ENCODE results near the gene VEGFC. TPM values are rescaled to one million over a fixed set of nuclear protein-coding genes. Genes with fewer than 3 reads are reported as not detected.

VEGFC gene
- 10 to 100 TPM; 17.4 to 20.8 (median 18.9) TPM for polyA plus RNA-seq (ENCODE audit: insufficient read length in 3 of 3)

- DNase-seq (ENCODE audit: low read depth in 3 of 3, low spot score in 2 of 3) = peak in 2 of 3 donors; percentile 19 to 24
Observed at GRCh38 chr4:176792326-176793059, at the start of gene VEGFC. TSS of gene VEGFC (minus strand) at chr4:176792922. CDS start at chr4:176792311, 611 bp downstream.

GRCh38 chr4:176841711-176842112 is 49.0 kb upstream of the VEGFC start:
- DNase-seq (ENCODE audit: low read depth in 3 of 3, low spot score in 2 of 3) = no peak

- DNase-seq (ENCODE audit: low read depth in 3 of 3, low spot score in 2 of 3) = no peak
Observed at GRCh38 chr4:176840166-176840565, 47.4 kb upstream of the VEGFC start.

DNA sequence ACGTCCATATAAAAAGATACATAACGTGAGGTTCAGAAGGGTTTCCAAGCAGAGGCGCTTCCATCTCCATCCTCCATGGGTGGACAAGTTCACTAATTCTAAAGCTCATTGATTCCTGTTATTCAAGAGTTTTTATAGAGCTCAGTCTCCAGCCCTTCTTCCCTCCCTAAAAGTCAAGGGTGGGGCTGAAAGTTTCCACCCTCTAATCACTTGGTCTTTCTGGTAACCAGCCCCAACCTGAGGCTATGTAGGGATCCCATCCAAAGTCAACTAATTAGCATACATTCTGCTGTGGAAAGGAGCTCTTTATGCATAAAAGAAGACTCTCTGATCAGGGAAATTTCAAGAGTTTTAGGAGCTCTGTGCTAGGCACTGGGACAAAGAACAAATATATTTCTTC is 46.9 kb upstream of the VEGFC start:
- DNase-seq (ENCODE audit: low read depth in 3 of 3, low spot score in 2 of 3) = no peak

GRCh38 chr4:176838601-176839433 is 46.1 kb upstream of the VEGFC start:
- no peak for DNase-seq (ENCODE audit: low read depth in 3 of 3, low spot score in 2 of 3)

- no peak for DNase-seq (ENCODE audit: low read depth in 3 of 3, low spot score in 2 of 3)
Observed at GRCh38 chr4:176837169-176837895, 44.6 kb upstream of the VEGFC start.

- no peak for DNase-seq (ENCODE audit: low read depth in 3 of 3, low spot score in 2 of 3)
Observed at GRCh38 chr4:176834531-176834930, 41.8 kb upstream of the VEGFC start.

GRCh38 chr4:176833400-176834175 is 40.9 kb upstream of the VEGFC start:
- DNase-seq (ENCODE audit: low read depth in 3 of 3, low spot score in 2 of 3) = no peak

DNA sequence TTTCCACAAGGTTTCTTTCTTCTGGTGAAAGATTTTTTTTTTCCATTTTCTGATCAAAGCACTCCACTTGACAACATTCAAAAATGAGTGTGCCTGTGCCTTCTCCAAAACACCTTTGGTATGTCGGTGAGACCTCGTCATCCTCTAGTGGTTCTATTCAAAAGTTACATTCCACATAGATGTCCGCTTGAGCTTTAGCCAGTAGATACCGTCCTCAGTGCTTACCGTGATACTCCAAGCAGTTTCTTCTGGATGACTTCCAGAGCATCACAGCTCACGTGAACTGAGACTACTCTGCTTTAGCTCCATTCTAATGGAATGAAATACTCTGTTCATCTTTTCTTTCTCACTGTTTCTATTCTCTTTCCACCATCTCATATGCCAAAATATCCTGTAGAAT is 38.2 kb upstream of the VEGFC start:
- DNase-seq (ENCODE audit: low read depth in 3 of 3, low spot score in 2 of 3) = no peak

GRCh38 chr4:176825586-176825985 is 32.9 kb upstream of the VEGFC start:
- DNase-seq (ENCODE audit: low read depth in 3 of 3, low spot score in 2 of 3) = no peak

- DNase-seq (ENCODE audit: low read depth in 3 of 3, low spot score in 2 of 3) = no peak
Observed at GRCh38 chr4:176824645-176825366, 32.1 kb upstream of the VEGFC start.

- no peak for DNase-seq (ENCODE audit: low read depth in 3 of 3, low spot score in 2 of 3)
Observed at GRCh38 chr4:176818531-176818930, 25.8 kb upstream of the VEGFC start.

DNA sequence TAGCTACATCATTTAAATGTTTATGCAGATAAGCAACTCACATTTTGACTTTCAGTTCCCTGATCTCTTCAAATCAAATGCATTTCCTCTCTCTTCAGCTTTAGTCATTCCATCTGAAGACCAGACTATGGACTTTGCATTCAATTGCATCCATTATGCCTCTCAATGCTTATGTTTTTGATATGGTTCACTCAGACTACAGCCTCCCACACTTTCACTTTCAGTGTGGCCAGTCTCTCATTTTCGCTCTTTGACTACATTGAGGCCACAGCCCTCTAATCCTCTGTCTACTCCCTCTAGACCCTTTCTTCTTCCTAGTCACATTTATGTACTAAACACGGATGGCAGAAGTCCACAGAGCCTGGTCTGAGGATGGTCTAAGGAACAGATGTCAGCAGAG is 24.5 kb upstream of the VEGFC start:
- DNase-seq (ENCODE audit: low read depth in 3 of 3, low spot score in 2 of 3) = no peak

DNA sequence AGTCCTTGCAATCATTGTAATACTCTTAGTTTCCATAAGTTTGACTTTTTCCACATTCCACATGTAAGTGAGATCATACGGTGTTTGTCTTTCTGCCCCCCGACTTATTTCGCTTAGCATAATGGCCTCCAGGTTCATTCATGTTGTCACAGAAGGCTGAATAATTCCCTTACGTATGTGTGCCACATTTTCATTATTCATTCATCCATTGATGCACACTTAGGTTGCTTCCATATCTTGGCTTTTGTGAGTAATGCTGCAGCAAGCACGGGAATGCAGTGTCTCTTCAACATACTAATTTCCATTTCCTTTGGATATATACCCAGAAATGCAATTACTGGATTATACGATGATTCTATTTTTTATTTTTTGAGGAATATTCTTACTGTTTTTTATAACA is 22.0 kb upstream of the VEGFC start:
- no peak for DNase-seq (ENCODE audit: low read depth in 3 of 3, low spot score in 2 of 3)

DNA sequence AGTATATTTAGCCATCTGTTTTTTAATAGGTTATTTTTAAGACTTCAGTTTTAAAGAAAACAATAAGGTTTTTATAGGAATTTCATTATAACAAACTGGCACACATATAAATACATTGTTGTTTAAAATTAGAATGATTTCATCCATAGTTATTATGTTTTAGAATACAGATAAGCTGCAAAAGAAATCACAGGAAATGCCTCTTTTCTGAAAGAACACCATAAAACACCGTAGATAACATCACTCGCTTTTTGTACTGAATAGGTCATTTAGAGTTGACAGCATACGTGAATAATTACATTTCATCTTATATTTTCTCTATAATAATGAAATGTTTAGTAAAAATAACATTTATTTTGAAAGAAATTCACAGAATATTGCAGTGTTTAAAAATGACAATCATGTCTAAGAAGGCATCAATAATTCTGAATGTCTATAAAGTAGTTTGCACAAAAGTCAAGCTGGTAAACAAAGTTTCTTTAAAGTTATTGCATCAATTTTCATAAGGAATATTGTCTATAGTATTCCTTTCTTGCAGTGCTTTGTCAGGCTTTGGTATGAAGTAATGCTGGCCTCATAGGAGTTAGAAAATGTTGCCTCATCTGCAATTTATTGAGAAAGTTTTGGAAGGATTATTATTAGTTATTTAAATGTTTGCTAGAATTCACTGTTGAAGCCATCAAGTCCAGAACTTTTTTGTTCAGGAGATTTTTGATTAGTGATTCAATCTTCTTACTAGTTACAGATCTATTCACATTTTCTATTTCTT is 17.9 kb upstream of the VEGFC start:
- DNase-seq (ENCODE audit: low read depth in 3 of 3, low spot score in 2 of 3) = no peak

DNA sequence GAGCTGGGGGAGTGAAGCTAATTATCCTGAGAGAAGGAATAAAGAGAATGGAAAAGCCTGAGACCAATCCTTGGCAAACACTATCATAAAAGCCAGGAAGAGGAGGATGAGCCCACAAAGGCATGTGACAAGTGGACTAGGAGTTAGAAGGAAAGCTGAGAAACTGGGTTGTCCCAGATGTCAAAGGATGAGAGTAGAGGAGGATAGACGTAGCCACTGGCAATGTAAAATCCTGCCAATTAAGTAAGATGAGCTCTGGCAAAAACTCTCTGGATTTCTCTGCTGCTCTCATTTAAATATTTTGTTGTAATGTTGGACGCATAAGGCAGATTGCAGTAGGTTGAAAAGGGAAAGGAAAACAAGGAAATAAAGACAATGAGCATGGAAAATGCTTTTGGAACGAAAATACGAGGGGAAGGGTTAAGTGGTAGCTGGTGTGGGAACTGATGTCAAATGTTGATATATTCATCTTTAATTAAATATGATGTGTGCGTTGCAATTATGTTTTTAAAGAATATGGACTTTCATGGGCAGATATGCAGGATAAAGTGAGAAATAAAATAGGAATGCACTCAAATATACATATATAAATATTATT is 14.2 kb upstream of the VEGFC start:
- no peak for DNase-seq (ENCODE audit: low read depth in 3 of 3, low spot score in 2 of 3)

- no peak for DNase-seq (ENCODE audit: low read depth in 3 of 3, low spot score in 2 of 3)
Observed at GRCh38 chr4:176805155-176805554, 12.4 kb upstream of the VEGFC start.

- no peak for DNase-seq (ENCODE audit: low read depth in 3 of 3, low spot score in 2 of 3)
Observed at GRCh38 chr4:176800891-176801534, 8.3 kb upstream of the VEGFC start.
